Measurements from ENCODE around the gene FBXL7. TPM values are rescaled to one million over a fixed set of nuclear protein-coding genes. Genes with fewer than 3 reads are reported as not detected.
"Not testable (repeated sequence)": the region's sequence is repeated elsewhere in the genome, so short reads cannot be mapped to it uniquely, and the experiment has no call there.

FBXL7 gene
- total and polyA plus RNA-seq, 8 donors, result 0.35 to 2.4 (median 1.2) TPM

DNA sequence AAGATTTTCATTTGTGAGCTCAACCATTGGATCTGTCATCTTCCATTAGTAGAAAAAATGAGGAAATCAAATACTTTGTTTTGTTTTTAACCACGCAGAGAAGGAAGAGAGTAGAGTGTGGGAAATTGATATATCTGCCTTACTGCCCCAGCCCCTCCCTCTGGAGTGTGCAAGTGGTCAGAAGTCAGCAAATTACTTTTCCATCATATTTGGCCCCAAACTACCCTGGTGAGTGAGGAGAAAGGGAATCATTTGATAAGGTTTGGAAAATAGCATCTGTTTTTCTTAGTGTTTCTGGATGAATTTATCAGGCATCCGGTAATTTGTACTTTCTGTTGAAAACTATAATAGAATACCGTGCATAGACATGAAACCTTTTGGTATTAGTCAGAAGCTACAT, 352.2 kb downstream of the FBXL7 start:
- TF ChIP-seq, protein P1, sequence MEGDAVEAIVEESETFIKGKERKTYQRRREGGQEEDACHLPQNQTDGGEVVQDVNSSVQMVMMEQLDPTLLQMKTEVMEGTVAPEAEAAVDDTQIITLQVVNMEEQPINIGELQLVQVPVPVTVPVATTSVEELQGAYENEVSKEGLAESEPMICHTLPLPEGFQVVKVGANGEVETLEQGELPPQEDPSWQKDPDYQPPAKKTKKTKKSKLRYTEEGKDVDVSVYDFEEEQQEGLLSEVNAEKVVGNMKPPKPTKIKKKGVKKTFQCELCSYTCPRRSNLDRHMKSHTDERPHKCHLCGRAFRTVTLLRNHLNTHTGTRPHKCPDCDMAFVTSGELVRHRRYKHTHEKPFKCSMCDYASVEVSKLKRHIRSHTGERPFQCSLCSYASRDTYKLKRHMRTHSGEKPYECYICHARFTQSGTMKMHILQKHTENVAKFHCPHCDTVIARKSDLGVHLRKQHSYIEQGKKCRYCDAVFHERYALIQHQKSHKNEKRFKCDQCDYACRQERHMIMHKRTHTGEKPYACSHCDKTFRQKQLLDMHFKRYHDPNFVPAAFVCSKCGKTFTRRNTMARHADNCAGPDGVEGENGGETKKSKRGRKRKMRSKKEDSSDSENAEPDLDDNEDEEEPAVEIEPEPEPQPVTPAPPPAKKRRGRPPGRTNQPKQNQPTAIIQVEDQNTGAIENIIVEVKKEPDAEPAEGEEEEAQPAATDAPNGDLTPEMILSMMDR (IDR thresholded peaks at IDR 0.05), result no peak
- ATAC-seq, result no peak
- no peaks in the 10 kb centered on the region for H3K4me1 ChIP-seq
- no peak for DNase-seq
- FAIRE-seq, result no peak
- no peaks in the 10 kb centered on the region for H3K36me3 ChIP-seq
- H3K27me3 ChIP-seq, result no peaks in the 10 kb centered on the region
- 58 to 76% methylated on average over 3 of the region's 3 CpGs for WGBS, 2 donors
- no peaks in the 10 kb centered on the region for H3K9me3 ChIP-seq
- no peak overlapping the region for H3K4me3 ChIP-seq
- intact Hi-C loops (cut with DNase I), result no loop called here
- no peak overlapping the region for H3K27ac ChIP-seq

- H3K4me1 ChIP-seq, result no peaks in the 10 kb centered on the region
- TF ChIP-seq, protein P1 (IDR thresholded peaks at IDR 0.05), result no peak
- WGBS, 2 donors, result 75 to 91% methylated on average over 1 of the region's 1 CpG
- intact Hi-C loops (cut with DNase I), result no loop called here
- no peaks in the 10 kb centered on the region for H3K27me3 ChIP-seq
- H3K9me3 ChIP-seq, result no peaks in the 10 kb centered on the region
- no peak for DNase-seq
- H3K4me3 ChIP-seq, result no peak overlapping the region
- no peak for ATAC-seq
- H3K36me3 ChIP-seq, result no peaks in the 10 kb centered on the region
- FAIRE-seq, result no peak
- H3K27ac ChIP-seq, result no peak overlapping the region
These were observed 353.0 kb downstream of the FBXL7 start for GRCh38 chr5:15852949-15853348.

DNA sequence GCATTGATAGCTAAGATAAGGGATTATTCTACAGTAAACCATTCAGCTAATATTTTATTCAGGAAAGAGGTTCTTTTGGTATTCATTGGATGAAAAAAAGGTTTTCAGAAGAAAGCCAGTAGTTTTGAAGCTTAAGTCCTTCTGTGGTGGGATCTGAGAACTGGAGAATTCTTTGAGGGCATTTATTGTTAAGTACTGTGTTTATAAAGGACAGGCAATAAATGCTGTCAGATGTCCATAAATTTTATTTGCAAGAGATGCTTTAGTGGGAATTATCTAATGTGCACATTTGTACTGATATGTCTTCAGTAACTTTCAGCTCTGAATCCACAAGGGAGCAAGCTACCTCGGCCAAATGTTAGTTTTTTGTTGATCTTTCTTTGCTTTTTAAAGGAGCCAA, 358.3 kb downstream of the FBXL7 start:
- no peaks in the 10 kb centered on the region for H3K27me3 ChIP-seq
- no peaks in the 10 kb centered on the region for H3K9me3 ChIP-seq
- H3K27ac ChIP-seq, result no peak overlapping the region
- H3K36me3 ChIP-seq, result no peaks in the 10 kb centered on the region
- no peak for DNase-seq
- no peaks in the 10 kb centered on the region for H3K4me1 ChIP-seq
- H3K4me3 ChIP-seq, result no peak overlapping the region
- 29 to 59% methylated on average over 1 of the region's 1 CpG for WGBS, 2 donors
- ATAC-seq, result no peak
- TF ChIP-seq, protein P1 (IDR thresholded peaks at IDR 0.05), result no peak
- no peak for FAIRE-seq
- intact Hi-C loops (cut with DNase I), result no loop called here

DNA sequence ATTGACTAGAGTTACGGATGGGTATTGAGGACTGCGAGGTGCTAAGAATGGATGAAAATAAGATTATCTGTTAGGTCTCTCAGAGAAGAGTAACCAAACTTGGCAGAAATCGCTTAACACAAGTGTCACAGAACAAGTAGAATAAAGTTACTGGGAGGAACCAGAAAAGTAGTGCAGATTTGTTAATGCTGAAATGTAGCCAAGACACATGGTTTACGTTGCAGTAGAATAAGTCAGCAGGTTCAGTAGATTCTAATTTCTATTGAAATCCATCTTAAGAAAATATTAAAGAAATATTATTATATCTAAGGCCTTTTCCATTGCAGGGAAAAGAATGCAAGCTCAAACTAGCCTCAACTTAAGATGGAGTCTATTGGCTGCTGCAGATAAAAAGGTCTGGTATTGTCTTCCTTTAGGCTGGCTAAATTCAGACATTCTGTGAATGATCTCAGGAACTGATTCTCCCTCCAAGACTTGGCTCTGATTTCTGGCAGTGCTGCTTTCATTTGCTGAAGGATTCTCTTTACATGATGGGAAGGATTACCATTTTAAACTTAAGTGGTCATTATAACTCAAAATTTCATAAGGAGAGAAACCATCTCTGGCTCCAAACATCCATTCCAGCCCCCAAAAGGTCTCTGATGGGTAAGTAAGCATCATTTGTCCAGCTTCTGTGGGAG, 364.7 kb downstream of the FBXL7 start:
- no peak overlapping the region for H3K4me3 ChIP-seq
- H3K27me3 ChIP-seq, result peaks cover 0 to 4% (median 0%) of the 10 kb centered on the region in 4 donors
- ATAC-seq, result no peak
- intact Hi-C loops (cut with DNase I), result no loop called here
- no peak overlapping the region for H3K27ac ChIP-seq
- no peaks in the 10 kb centered on the region for H3K9me3 ChIP-seq
- TF ChIP-seq, protein P1 (IDR thresholded peaks at IDR 0.05), result no peak
- no peaks in the 10 kb centered on the region for H3K4me1 ChIP-seq
- no peak for FAIRE-seq
- no peak for DNase-seq
- WGBS, 2 donors, result 56 to 76% methylated on average over 4 of the region's 4 CpGs
- H3K36me3 ChIP-seq, result no peaks in the 10 kb centered on the region

GRCh38 chr5:15872259-15872658, 372.3 kb downstream of the FBXL7 start:
- H3K27me3 ChIP-seq; FAIRE-seq; H3K27ac ChIP-seq; ATAC-seq; intact Hi-C loops (cut with DNase I); H3K4me1 ChIP-seq; DNase-seq; H3K9me3 ChIP-seq; H3K36me3 ChIP-seq; H3K4me3 ChIP-seq: not testable (repeated sequence)
- 62 to 72% methylated on average over 1 of the region's 1 CpG for WGBS, 2 donors
